Activated CD8-positive, alpha-beta memory T cell treated with anti-CD3 and anti-CD28 coated beads for 24 hours (primary cell): ENCODE data around the gene STAG2.
"Not testable (repeated sequence)": the region's sequence is repeated elsewhere in the genome, so short reads cannot be mapped to it uniquely, and the experiment has no call there.

Source experiments
- DNase-seq: peaks from one replicate; pipeline ENCODE4 v3.0.0-alpha.2; 2020

Gene STAG2

DNA sequence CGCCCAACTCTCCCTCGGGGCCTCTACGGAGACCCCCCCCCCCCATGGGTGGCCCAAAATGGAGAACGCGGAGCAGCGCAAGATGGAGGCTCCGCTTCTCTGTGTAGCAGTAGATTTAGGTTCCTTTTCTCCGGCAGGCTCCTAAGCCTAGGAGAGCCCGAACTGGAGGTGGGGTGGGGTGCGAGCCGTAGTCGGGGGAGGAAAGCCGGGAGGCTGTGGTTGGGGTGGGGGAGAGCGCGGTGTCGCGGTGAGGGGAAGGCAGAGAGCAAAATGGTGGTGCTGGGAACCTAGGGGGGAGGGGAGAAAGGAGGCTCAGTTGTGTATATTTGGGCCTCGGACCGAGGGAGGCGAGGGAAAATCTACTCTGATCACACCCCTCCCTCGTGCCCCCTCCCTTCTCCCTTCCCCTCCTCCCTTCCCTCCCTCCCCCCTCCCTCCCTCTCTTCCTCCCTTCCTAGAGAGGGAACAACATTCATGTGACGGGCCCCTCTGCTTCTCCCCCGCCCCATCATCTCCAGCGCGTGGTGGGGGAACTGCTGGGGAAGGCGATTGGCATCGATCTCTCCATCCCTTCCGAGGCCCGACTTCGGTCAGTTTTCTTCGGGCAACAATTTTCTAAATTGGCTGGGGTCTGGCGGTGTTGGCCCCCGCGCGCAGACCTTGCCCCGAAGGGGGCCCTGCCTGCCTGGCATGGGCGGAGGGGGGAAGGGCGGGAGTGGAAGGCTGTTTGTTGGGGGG is at the start of gene STAG2:
STAG2 (plus strand) TSS at position 439 of the 738 bp plus-strand sequence. CDS start 60,922 bp downstream, outside the sequence.
- peak; percentile 83 for DNase-seq

DNA sequence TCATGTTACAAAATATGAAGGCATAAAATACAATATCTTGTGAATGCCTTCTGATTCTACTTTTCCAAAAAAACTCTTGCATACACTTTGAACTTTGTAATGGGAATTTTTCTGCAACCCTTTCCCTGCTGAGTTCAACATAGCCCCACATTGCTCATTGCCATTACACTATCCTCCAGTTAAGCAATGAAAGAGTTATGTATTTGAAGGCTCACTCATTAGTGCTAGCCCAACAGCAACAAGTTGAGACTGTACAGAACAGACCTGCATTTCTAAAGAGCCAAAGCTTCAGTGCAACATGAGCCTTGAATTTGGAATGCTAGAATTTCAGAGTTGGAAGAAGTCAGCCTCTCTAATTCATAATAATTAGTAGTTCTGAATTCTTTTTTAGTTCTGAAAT is 44.4 kb upstream of the STAG2 start:
- no peak for DNase-seq

DNA sequence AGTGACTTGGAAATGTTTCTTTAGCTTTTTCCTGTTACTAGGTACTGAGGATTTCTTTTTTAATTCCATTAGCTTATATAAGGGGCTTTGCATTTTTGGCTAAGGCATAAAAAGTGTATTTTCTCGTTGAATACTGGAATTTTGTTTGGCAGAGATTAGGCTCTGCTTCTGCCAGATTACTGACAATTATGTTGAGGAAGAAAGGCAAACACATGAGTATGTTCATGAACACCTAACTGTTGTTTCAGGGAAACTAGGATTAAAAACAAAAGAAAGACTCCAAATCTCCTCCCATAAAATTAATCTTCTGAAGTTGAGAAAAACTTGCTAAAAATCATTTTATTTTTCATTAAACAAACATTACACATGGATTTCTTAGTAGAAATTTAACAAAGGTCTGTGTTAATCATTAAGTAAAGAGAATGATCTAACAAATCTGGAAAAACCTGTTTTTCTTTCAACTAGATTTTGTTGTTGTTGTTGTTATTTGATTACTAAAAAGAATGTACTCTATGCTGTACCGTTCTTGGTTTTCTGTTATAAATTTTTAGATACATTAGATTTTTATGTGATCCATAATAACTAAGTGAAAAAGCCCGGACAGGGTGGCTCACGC is 43.3 kb upstream of the STAG2 start:
- DNase-seq = no peak

DNA sequence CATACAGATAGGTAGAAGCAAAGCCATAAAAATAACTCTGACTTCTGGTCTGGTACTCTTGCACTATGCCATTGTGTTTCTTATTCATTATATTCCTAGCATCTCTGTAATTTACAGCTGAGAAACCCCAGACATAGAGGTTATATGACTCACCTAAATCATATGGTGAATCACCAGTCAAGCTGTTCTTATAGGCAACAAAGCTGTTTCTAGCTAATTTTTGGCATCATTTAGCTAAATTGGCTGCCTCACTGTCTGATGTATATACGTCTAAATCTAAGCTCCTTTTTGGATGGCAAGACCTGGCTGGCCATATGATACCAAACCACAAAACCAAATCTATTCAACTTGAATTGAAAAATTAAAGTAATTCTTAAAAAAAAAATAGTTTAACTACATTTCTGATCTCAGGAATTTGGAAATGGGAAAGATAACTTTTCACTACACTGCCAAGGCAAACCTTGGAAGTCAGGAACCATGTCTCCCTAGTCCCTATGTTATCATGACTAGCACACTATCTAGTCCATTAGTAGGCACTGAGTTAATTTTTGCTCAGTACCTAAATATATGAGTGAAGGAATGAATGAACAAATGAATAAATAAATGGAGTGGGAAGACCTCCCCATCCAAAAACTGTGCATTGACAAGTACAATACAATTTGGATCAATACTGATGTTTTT is 41.3 kb upstream of the STAG2 start:
- DNase-seq = no peak

DNA sequence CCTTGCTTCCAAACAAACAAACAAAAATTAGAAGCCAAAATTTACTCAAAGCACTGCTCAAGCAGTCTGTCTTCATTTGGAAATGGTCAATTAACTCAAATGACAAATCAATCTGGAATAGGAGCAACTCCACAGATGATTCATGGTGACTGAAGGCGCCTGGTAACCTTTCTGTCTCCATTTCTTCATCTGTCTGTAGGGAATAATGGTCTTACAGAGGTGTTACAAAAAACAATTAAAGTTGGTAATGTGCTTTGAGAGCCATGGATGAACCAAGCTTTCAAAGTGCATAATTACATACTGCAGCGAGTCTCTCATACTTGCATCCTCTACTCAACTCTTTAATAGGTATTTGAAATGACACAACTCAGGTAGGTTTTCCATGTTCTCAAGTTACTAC is 38.3 kb upstream of the STAG2 start:
- no peak for DNase-seq

DNA sequence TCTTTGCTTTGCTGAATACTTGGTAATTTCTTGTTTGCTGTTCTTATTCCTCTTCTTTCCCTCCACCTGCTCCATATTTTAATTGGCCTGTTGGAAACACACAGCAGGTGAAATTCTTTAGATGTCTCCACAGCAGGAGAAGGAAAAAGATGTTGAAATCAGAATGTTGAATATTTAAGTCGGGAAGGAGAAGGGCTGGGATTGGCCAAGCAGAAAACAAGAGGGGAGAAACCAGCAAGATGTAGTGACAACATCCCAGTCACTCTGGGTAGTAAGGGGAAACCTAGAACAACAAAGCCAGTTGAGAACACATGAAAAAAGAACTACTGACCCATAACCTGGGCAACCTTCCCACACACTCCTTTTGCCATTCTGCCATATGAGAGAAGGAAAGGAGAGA is 37.3 kb upstream of the STAG2 start:
- DNase-seq = no peak

DNA sequence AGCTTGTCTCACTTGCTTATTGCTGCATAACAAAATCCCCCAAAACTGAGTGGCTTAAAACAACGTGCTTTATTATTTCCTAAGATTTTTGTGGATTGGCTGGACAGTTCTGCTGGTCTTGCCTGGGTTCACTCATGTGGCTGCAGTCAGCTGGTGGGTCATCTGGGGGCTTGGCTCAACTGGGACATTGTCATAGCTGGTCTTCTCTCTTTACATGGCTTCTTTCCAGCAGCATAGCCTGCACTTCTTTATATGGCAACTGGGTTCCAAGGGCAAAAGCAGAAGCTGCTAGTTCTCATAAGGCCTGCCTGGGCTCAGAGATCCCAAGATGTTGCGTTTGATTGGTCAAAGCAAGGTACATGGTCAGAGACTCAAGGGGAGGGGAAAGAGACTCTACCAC is 33.7 kb upstream of the STAG2 start:
- no peak for DNase-seq

DNA sequence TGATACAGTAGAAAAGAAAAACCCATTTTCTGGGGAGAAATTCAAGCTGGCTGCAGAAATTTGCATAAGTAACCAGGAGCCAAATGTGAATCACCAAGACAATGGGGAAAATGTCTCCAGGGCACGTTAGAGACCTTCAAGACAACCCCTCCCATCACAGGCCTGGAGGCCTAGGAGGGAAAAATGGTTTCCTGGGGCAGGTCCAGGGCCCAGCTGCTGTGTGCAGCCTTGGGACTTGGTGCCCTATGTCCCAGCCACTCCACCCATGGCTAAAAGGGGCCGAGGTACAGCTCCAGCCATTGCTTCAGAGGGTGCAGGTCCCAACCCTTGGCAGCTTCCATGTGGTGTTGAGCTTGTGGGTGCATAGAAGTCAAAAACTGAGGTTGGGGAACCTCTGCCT is 29.5 kb upstream of the STAG2 start:
- not testable (repeated sequence) for DNase-seq

DNA sequence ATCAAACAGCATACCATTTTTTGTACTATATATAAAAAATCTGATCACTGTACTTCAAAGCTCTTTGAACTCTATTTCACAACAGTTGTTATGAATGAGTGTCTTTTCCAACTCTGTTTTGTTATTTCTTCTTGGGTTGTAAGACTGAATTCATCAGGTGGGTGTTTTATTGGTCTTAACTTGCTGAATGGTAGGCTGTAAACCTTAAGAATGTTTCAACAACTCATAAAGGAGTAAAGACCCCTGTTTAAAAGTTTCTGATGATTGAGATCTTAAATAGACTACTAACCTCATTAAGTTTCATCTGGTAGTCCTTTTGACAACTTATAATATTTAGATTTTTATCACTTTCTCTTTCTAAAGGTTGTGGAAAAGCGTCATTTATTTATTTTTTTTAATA is 18.4 kb upstream of the STAG2 start:
- DNase-seq = no peak

DNA sequence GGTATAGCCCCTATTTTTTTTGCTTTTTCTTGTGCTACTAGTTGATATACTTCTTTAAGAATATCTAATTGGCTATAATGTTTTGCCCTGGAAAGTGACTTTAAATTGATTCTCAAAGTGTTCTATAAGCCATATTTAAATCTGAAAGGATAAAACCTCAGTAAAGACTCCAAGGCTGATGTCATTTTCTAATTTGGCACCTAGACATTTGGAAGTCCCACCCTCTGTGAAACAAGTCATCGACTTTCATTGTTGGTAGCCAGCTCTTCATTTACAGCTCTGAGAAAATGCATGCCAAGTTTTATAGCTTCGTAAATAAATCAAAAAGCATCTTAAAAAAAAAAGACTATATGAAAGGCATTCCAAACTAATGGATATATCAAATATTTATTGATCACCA is 18.0 kb upstream of the STAG2 start:
- no peak for DNase-seq

DNA sequence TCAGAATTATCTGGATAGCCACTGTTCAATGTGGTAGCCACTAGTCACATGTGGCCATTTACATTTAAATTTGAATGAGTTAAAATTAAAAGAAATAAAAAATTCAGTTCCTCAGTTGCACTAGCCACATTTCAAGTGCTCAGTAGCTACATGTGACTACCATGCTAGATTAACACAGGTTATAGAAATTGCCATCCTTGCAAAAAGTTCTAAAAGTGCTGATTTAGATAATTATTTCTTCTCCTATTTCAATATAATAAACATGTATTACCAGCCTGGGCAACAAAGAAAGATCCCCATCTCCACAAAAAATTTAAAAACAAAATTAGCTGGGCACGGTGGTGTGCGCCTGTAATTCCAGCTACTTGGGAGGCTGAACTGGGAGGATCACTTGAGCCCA is 11.7 kb upstream of the STAG2 start:
- DNase-seq = no peak

DNA sequence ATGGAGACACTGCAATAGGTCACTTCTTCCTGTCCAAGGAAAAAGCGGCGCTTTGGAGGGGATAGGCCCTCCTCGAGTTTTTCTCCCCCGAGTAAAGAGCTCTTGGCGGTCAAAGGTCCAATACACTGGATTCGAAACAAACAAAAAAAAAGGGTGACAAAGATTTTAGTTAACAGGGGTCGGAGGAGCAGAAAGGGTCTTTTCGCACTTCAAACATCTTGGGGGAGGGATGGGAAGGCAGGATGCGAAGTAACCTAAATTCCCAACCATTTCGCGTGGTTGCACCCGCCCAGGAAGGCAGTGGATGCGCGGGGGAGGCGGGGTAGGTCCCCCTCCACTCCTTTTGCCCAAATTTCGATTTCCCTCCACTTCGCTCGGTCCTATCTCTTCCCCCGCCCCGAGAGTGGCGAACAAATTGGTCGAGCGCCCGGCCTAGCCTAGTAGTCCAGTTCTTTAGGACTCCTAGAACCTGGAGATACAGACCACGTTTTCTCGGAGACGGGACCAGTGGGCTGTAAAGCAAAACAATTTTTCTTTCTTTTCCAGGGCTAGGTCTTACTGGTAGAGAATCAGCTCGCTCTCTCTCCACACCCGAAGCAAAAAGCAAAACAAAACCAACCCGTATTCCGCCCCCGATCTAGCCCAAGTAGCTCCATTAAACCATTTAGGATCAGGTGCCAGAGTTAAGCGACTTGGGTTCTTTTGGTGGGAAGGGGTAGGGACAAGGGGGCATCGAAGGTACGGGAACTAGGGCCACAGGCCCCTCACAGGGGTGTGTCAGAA is 2.0 kb upstream of the STAG2 start:
- no peak for DNase-seq

DNA sequence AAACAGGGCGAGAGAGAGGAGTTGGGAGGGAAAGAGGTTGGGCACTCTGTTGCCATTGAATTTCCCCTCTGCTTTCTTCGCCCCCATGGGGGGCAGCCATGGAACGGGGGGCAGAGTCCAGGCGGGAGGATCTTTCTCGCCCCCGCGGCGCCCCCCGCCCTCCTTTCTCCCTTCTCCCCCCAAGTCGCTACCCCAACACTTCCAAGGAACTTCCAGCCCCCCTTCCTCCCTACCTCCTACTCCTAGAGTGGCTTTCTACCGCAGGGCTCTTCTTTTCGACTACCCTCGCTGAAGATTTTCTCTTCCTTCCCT is 594 bp upstream of the STAG2 start:
- DNase-seq = no peak

DNA sequence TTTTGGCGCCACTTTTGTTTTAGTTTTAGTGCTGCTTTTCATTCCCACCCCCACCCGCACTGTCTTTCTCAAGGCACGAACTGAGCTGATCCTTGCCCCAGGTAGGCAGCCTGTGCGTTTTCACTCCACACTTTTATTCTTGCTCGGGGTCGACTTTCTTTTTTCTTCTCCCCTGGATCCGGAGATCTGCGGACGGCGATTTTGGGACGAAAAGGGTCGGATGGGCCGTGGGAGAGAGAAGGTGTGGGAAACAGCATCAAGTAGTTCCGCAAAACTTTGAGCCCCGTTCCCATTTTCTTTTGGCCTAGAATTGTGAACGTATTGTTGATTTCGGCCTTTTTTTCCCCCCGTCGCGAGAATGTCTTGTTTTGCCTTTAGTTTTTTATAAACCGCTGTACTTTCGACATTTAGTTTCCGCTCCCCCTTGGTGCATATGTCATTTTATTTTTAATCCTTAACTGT is 531 bp downstream of the STAG2 start:
- no peak for DNase-seq

DNA sequence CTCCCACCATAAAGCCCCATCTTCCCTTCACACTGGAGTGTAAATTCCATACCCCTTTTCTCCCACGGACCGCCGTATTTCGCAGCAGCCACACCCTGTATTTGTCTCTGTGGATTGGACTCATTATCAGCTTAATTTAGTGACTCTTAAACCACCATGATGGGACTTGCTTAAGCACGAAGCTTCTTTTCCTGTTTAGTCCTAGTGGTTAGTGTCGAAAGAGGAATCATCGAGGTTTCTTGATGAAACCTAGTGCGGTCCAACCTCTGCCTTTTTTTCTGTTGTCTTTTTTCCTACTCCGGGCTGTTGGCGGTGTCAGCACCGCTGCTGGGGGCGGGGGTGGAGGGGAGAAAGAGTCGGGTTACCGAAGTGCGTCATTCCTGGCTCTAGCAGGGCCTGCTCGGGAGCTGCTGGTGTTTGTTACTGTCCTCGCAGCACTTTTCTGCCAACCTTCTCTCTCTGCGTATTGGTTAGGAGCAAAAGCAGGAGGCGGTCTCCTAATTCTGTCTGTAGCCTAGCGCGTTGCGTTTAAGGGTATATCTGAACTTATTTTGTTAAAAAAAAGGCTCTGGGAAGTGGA is 1.4 kb downstream of the STAG2 start:
- DNase-seq = peak; percentile 84

DNA sequence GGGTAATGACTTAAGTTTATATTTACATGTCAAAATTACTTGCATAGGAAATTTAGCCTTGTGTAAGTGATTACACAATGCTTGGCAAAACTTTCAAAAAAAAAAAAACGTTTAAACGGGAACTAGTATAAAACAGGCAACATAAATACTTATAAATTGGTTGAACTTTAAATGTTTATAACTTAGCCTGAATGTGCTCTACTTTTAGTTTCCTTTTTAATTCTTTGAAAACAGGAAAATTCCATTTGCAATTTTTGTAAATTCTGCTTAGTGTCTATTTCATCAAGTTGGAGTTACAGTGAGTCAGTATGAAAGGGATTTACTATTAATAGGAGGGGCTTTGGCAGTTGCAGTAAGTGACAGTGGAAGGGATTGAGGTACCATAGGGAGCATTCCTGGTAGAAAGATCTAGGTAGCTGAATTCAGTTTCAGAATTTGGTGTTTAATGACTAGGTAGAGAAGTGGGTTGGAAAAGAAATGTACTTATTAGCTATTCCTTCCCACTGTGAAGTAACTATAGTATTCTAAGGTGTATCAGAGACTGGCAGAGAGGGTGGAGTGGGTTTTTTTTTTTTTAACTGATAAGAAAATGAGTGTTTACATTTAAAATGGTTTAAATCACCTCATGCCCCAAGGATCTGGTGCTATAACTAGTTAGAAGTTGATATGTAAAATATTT is 2.8 kb downstream of the STAG2 start:
- no peak for DNase-seq

DNA sequence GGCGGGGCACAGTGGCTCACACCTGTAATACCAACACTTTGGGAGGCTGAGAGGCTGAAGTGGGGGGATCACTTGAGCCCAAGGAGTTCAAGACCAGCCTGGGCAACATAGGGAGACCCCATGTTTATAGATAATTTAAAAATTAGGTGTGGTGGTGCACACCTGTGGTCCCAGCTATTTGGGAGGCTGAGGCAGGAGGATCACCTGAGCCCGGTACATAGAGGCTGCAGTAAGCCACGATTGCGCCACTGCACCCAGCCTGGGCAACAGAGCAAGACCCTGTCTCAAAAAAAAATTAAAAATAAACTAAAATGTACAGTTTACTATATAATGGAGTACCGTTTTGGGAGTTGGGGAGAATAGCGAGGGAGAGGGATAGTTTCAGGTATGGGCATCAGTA is 4.2 kb downstream of the STAG2 start:
- no peak for DNase-seq

DNA sequence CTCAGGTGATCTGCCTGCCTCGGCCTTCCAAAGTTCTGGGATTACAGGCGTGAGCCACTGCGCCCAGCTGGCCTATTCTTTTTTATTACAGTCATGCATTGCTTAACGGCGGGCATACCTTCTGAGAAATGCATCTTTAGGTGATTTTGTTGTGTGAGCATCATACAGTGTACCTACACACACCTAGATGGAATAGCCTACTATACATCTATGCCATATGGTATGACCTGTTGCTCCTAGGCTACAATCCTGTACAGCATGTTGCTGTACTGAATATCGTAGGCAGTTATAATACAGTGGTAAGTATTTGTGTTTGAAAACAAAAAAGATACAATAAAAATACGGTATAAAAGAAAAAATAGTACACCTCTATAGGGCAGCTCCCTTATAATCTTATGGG is 6.0 kb downstream of the STAG2 start:
- DNase-seq = no peak

DNA sequence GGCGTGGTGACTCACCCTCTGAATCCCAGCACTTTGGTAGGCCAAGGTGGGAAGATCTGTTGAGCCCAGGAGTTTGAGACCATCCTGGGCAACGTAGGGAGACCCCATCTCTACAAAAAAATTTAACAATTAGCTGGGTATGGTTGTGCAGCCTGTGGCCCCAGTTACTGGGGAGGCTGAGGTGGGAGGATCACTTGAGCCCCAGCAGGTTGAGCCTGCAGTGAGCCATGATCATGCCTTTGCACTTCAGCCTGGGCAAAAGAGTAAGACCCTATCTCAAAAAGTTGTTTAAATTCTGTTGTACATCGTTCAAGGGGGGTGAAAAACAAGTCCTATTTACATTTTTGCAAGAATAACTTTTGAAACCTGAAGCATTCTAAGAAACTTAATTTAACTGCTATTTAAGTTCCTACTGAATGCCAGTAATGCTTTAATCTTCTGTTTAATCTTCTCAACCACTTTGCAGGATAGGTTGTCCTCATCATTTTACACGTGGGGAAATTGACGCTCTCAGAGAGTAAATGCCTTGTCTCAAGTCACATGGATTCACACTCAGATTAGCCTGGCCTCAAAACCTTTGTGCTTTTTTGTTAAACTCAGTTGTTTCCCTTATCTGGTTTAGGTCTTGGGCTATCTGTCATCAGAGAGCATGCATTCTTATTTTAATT is 7.0 kb downstream of the STAG2 start:
- no peak for DNase-seq

DNA sequence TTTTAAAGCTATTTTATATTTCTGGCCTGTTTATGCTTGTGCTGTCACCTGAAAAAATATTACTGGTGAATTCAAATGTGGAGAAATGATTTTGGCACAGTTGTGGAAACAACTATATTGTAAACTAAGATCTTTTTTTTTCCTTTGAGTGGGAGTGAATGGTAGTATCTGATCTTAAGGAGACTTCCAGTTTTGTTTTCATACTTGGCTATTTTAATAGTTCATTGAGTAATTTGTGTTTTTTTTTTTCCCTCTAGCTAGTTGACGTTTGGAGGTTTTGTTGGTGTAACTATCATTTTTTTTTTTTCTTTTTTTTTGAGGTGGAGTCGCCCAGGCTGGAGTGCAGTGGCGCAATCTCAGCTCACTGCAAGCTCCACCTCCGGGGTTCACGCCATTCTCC is 10.5 kb downstream of the STAG2 start:
- DNase-seq = no peak

DNA sequence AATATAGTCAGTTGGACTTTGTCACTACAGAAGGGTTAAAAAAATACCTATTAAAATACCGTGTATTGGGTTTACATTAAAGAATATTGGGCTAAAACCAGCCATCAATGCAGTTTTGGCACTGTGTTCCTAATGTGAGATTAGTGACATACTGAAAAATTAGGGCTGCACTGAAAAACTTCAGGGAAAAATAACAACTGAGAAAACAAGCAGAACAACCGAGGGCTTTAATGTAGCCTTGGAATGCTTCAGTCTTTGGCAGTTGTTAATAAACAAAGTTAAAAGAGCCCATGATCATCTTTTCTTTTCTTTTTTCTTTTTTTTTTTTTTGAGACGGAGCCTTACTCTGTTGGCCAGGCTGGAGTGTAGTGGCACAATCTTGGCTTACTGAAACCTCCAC is 12.4 kb downstream of the STAG2 start:
- DNase-seq = no peak

DNA sequence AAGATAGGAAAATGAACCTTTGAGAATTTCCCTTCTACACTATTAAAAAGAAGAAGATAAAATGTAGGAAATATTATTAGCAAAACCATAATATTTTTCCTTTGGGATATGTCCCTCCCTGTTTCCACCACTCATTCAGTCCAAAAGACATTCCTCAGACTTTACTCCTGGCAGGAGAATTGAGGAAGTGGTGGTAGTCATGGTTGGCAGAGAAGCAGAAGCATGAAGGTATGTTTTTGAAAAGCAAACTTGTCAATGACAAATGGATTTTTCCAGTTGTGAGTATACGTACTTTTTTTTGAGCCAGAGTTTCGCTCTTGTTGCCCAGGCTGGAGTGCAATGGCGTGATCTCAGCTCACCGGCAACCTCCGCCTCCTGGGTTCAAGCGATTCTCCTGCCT is 13.7 kb downstream of the STAG2 start:
- DNase-seq = no peak
